HG03095 (cell line): ENCODE data around the gene PRDX2.
"Not testable (repeated sequence)": the region's sequence is repeated elsewhere in the genome, so short reads cannot be mapped to it uniquely, and the experiment has no call there.

Experiments used
- ATAC-seq: cut with Tn5 transposase; IDR thresholded peaks from one replicate; pipeline ENCODE4 v1.9.1; 2021; ENCODE audit warnings: moderate library complexity; ENCODE audit not compliant: unreplicated experiment

The PRDX2 gene

DNA sequence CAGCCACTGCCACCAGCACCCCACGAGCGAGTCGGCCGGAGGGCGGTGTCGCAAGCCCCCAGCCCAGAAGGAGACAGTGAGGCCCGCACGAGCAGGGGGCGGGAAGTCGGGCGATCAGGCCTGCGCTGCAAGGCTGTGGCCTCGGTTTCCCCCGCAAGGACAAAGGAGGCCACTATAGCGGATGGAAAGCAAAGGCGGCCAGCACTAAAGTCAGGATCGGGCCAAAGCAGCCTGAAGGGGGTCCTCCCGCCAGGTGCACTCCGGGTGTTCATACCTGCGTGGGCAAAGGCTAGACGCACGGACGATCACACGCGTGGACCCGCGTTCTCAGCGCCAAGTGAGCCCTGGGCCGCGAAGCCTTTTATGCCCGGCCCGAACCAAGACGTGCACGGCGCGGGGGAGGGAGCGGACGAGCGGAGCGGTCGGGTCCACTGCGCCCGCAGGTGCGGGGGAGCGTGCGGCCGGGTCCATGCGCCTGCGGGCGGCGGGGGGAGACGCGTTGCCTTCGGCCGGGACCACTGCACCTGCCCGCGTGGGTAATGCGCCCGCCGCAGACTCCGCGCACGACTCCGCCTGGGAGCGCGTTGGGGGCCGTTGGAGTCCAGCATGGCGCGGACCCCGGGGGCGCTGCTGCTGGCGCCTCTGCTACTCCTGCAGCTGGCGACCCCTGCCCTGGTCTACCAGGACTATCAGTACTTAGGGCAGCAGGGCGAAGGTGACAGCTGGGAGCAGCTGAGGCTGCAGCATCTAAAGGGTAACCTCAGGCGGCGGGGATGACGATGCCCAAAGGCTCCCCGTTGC, at the start of gene PRDX2, which contains the start of gene THSD8:
Gene PRDX2, minus strand, starts transcription at position 335 of the 801 bp plus-strand sequence. CDS start 539 bp downstream, outside the sequence.
Gene THSD8, plus strand, starts transcription at position 604 of the 801 bp plus-strand sequence. Its CDS starts 3 bp downstream, at position 607.
- ATAC-seq: no peak

DNA sequence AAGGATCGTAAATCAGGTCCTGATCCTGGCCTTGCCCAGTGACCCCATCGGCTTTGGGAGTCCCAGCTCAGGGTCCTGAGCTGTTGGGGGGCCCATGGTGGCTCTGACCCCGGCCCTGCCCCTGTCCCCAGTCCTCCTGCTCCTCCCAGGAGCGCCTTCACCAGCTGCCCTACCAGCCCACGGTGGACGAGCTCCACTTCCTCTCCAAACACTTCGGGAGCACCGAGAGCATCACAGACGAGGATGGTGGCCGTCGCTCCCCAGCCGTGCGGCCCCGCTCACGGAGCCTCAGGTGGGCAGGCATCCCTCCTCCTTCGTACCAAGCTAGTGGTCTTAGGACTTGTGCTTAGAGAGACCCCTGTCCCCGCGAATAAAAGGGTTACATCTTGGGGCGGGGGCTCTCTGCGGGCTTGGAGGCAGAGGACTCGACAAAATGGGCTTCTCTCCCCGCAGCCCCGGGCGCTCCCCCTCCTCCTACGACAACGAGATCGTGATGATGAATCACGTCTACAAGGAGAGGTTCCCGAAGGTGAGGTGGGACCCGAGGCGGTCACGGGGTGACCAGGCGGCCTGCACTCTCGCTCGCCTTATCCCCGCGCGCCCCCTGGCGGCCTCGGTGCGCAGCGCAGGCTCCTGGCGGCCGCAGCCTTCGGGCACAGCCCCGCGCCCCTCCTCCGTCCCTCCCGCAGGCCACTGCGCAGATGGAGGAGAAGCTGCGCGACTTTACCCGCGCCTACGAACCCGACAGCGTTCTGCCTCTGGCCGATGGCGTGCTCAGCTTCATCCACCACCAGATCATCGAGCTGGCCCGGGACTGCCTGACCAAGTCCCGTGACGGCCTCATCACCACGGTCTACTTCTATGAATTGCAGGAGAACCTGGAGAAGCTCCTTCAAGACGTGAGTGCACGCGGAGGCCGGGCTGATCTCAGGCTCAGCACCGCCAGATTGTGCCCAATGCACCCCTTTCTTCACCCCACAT, 45.8 kb upstream of the PRDX2 start:
- ATAC-seq: no peak

DNA sequence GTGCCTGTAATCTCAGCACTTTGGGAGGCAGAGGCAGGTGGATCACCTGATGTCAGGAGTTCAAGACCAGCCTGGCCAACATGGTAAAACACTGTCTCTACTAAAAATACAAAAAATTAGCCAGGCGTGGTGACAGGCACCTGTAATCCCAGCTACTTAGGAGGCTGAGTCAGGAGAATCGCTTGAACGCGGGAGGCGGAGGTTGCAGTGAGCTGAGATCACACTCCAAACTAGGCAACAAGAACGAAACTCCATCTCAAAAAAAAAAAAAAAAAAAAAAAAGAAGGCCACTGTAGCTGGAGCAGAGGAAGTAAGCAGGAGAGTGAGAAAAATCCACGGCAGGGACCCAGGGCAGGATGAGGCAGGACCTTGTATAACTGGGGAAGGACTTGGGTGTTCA, 45.0 kb upstream of the PRDX2 start:
- not testable (repeated sequence) for ATAC-seq

DNA sequence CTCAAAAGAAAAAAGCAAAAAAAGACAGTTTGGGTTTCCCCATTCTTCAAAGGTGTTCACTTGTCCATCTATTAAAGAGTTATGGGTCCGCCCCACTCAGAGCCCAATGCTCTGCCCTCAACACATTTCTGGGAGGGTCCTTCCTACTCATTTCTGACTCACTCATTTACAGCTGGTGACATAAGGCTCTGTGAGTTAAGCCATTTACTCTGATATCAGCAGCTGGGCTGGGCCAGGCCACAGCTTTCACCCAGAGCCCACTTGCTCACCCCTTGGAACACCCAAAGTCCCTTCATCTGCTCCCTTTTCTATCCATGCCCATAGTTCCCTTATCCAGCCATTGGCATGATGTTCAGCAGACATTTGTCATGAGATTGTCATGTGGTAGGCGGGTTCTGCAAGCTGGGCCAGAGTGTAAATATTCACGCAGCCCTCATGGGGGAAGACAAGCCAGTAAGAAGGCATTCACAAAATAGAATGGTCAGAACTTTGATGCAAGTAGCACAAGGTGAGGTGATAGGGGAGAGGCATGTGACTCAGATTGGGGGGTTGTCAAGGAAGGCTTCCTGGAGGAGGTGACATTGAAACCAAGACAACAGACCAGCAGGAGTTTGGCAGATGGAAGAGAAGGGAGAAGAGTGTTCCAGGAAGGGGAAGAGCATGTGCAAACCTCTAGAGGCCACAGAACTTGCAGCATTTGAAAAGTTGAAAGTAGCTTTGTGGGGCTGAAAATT, 42.6 kb upstream of the PRDX2 start:
- ATAC-seq: no peak

DNA sequence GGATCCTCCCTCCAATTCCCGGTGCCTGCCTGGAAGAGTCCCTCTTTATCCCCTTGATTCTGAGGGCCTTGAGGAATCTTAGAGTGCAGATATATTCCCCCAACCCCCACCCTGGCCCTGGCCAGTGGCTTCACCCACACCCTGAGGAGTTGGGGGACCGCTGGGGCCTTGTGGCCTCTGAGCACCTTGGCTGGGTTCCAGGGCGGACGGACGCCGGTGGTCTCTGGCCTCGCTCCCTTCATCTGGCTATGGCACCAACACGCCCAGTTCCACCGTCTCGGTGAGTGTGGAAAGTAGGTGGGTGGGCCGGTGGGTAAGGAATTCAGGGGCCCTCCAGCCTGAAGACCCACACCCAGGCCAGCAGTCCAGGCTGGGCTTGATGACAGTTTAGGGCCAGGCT, 41.7 kb upstream of the PRDX2 start:
- ATAC-seq: no peak

DNA sequence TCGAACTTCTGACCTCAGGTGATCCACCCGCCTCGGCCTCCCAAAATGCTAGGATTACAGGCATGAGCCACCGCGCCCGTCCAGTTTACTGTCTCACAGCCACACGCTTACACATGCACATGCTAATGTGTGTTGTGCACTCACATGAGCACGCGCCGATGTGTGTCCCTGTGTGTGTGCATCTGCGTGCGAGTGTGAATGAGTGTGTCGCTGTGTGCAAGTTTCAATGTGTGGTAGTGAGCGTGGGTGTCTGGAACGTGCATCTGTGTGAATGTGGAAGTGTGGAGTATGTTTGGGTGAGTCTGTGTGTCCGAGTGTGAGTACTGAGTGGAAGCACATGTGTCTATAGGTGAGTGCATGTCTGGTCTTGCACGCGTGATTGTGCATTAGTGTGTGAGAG, 40.9 kb upstream of the PRDX2 start:
- no peak for ATAC-seq

DNA sequence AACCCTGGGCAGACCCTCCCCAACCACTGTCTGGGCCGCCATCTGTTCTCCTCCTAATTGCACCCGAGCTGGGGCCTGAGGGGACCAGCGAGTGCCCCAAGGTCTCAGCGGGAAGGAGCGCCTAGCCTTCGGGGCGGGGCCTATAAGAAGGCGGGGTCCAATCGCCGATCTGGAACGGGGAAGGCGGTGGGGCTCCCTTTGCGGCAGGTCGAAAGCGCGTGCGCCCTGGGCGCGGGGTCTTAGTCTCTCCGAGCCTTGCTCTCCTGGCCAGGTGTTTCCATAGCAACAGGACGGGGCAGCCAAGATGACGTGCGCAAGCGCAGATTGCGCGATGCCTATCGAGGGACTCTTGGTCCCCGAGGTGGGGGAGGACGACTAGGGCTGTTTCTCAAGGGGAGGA, 39.5 kb upstream of the PRDX2 start:
- no peak for ATAC-seq

DNA sequence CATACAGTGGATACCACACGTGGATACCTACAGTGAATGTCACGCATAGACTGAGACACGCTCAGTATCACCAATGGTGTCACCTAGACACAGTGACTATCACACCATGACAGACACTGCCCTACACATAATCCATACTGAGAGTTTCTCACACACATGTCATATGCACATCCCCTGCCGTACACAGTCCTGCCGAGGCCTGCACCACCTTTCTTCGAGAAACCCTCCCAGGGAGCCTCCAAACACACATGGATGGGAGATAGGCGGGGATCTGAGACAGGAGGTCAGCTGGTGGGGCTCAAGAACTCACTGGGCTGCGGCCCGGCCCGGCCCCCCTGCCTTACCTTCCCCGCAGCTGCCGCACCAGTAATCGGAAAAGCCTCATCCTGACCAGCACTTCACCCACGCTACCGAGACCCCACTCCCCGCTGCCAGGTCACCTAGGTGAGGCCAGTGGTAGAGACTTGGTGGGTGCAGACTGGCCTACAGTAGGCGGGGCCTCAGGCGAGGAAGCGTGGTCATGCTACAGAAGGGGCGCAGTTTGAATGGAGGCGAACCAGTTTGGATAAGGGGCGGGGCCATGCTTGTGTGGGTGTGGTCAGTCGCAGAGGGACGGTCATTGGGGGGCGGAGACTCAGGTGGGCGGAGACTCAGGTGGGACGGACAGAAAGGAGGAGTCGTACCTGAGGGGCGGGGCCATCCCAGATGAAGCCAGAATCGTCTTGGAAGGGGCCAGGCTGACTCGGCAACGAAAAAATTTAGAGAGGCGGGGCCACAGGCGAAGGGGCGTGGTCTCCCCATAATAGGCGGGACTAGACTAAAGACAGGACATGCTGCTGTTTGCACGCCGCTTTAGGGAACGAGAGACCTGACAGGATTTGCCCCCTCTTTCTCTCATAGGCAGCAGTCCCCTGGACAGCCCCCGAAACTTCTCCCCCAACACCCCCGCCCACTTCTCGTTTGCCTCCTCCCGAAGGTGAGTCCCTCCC, 38.8 kb upstream of the PRDX2 start:
- ATAC-seq: no peak

DNA sequence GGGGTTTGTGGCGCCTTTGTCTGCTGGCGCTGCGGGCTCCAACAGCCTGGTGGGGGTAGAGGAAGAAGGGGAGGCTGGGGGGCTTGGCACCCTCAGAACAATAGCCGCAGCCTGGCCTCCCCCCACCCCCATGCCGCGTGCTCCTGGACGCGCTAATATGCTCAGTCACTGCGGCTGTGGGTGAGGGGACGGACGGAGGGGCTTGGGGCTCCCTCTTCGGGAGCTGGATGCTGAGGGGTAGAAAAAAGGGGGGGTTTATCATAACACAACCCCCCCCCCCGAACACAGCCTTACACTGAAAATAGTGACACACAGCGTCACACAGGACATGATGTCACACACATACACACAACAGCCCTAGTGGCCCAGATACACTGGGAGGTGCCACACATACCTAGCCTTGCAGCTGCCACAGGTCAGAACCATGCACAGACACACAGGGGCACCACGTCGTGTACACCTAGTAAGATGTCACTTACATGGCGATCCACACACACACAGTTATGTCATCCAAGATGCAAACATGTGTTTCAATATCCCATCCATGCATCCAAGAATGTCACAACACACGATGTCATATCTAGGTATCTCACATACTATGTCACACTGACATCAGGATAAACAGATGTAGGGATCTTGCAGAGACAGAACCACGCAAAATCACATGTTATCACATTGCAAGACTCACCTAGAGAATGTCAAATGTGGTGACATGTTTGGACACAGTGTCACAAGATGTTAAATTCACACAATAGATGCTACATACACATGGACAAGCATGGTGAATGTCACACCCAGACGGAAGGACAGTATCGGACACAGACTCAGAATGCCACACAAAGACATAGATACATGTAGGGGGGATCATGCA, 37.5 kb upstream of the PRDX2 start:
- ATAC-seq: no peak

DNA sequence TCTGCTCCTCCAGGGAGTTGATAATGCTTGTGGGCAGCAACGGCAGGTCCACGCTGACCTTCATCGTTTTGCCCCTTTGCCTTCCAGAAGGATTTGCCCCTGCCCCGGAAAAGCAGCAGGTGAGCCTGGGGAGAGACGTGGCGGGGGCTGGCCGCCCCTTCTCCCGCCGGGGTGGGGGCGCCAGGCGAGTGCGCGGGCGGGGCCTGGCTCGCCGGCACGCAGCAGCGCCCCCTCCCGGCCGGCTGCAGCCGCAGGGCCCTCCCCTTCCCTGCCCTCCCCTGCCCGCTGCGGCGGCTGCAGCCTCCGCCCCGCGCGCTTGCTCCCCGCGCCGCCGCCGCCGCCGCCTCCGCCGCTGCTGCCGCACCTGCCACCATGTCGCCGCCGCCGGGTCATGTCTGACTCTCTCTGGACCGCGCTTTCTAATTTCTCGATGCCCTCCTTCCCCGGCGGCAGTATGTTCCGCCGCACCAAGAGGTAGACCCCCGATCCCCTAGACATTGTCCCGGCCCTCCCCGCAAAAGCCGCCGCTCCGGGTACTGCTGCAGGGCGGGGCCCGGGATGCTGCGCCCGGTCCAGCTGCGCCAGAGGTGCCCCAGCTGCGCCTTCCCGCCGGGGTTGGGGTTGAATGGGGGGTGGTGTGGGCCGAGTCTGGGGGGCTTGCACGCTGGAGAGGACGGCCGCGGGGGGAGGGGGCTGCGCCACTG, 36.7 kb upstream of the PRDX2 start, which contains the start of gene MAST1:
Gene MAST1, plus strand, starts transcription at position 334 of the 704 bp plus-strand sequence. Its CDS starts 58 bp downstream, at position 392.
- no peak for ATAC-seq

DNA sequence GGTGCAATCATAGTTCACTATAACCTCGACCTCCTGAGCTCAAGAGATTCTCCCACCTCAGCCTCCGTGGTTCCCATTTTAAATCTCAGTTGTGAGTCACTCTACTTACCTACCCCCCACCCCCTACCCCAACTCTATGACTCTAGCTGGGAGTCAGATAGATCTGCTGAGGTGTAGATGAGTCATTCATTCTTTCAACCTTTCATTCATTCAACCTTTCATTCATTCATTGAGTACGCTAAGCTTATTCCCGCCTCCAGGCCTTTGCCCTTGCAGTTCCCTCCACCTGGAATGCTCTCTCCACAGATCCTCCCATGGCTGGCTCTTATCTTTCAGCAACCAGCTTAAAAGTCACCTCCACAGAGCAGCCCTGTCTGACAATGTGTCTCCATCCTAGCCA, 35.6 kb upstream of the PRDX2 start:
- ATAC-seq: no peak

DNA sequence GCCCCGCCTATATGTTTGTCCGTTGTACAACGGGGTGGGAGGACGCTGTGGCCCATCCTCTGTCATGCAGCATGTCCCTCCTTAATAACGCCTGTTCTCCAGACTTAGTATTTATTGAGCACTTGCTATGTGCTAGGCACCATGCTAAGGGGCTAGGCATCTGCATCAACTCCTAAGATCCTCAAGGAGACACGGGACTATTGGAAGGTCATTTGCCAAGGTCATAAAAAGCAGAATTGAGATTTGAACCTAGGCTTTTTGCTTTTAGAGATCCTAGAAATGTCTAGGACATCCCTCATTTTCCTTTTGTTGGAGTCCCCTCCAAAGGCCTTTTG, 34.9 kb upstream of the PRDX2 start:
- no peak for ATAC-seq

DNA sequence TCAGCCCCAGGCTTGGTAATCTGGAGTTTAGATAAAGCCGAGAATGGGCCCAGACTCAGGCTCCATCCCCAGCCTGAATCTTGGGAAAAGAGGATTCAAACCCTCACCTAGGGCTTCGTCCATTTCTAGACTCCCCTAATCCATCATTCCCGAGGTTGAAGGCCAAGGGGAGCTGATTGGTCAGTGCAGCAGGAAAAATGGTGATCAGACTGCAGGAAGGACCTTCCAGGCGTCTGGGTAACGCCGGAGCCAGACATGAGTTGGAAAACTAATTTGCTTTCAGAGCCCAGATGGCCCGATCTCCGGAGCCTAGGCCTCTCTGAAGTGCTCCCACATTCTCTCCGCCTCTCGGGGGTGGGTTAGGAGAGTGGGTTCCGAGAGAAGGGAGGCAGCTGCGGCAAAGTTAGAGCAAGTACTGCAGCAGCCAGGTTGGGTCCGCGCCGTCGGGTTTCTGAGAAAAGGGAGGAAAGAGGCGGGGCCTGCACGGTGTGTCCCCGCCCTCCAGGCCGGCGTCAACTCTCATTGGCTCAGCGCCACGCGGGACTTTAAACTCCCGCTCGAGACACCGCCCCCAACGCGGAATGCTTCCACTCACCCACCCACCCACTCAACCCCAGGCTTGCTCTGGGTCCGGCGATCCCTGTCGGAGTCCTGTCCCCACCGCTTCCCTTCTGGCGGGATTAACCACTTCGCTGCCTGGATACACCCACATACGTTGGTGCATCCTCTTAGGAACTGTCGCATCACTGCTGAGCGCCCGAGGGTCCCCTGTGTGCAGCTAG, 33.6 kb upstream of the PRDX2 start:
- ATAC-seq: no peak

DNA sequence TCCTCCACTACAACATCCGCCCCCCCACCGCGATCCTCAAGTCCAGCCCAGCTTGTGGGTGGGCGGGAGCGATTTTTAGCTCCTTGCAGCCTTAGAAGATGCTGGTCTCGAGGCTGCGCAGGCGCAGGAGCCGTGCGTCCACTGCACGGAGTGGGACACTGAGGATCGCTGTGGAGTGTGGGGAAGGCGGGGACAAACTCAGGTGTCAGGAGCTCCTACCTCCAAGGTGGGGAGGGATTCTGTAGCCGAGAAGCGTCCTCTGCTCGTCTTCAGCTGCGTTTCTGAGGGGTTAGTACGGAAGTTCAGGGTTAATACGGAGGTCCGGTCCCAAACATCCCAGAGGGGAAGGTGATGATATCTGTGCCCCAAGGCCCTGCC, 33.0 kb upstream of the PRDX2 start, which contains the start of gene RTBDN:
Gene RTBDN, minus strand, starts transcription at position 14 of the 378 bp plus-strand sequence. CDS start 4,600 bp downstream, outside the sequence.
- ATAC-seq: no peak

DNA sequence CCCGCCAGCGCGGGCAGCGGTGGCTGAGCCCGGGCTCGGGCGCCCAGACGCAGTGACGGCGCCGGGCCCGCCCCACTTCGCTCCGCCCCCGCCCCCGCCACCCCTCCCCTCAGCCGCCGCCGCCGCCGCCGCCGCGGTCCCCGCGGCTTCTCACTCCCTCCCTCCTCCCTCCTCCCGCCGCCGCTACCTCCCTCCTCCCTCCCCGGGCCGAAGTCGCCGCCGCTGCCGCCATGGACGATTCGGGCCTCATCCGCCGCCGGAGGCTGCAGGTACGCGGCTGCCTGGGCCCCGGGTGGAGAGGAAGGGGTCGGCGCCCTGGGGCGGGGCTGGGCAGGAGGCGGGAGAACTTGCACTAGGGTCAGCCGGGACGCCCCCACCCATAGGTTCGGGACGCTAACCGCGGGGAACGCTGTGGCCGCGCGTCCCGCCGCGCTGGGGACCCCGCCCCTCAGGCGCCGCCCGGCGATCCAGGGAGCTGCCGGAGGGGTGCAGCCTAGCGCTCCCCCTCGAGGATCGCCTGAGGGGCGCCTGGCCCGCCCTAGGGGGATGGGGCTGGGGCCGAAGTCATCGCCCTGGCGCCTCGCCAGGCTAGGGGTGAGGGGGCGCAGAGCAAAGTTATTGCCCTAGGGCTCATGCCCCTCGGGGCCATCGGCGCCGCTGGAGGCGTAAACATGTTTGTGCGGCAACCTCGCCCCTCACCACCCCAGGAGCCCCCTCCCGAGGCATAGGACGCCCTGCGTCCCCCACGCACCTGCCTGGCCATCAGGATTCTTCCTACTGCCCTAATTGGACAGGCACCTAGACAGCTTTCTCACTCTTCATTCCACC, 32.4 kb upstream of the PRDX2 start:
- ATAC-seq: no peak

DNA sequence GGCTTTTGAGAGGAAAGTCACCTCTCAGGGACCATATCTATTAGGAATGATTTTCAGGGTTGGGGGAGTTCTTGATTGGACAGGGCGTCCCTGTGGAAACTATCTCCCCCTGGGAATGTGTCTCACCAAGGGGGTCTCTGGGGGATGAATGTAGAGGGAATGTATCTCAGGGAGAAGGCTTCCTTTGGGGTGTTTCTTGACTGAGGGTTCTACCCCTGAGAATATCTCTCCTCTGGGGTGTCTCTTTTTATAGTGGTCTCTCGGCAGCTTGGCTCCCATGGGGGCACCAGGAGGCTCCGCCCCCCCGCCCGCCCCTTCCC, 31.8 kb upstream of the PRDX2 start:
- no peak for ATAC-seq

DNA sequence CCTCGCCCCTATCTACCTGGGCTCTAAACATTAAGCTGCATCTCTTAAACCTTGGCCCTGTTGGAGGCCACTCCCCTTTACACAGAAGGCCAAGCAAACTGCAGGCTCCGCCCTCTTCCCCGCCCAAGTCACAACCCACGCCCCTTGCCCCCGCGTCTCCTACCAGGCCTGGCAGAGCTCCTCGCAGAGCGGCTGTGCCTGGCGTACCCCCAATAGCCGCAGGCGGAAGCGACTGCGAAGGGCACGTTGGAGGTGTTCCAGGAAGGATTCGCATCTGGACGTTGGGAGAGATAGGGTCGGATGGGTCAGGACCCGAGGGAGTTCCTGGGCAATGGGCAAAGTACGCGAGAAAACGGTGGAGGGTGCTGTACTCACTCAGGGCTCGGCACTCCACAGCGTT, 26.9 kb upstream of the PRDX2 start:
- ATAC-seq: no peak
